DMS 273 (cell line): ENCODE measurements around the gene CARD10.
A peak's percentile ranks its signal among the peaks of the same experiment; 100 is the strongest.

Experiments
- DNase-seq: peaks from one replicate; lab custom pipeline; 2025; ENCODE audit not compliant: unreplicated experiment; lab: John Stamatoyannopoulos, UW

Gene CARD10

GRCh38 chr22:37519268-37520195 is at the start of gene CARD10:
CARD10 (minus strand) TSS chr22:37519415; CDS start chr22:37519200, 215 bp downstream.
- peak; percentile 50 for DNase-seq

- no peak for DNase-seq
These were observed 49.3 kb upstream of the CARD10 start for GRCh38 chr22:37568448-37569008.

GRCh38 chr22:37568012-37568411 is 48.8 kb upstream of the CARD10 start:
- no peak for DNase-seq

- DNase-seq = peak; percentile 77
These were observed 47.9 kb upstream of the CARD10 start for GRCh38 chr22:37566903-37567798.

- no peak for DNase-seq
These were observed 47.2 kb upstream of the CARD10 start for GRCh38 chr22:37566329-37566837.

GRCh38 chr22:37565830-37566229 is 46.6 kb upstream of the CARD10 start:
- DNase-seq = no peak

GRCh38 chr22:37564111-37564711 is 45.0 kb upstream of the CARD10 start:
- no peak for DNase-seq

GRCh38 chr22:37563153-37564081 is 44.2 kb upstream of the CARD10 start:
- no peak for DNase-seq

GRCh38 chr22:37562049-37562875 is 43.0 kb upstream of the CARD10 start:
- no peak for DNase-seq

GRCh38 chr22:37561212-37562048 is 42.2 kb upstream of the CARD10 start:
- peak; percentile 91 for DNase-seq

- DNase-seq = peak; percentile 47
These were observed 41.5 kb upstream of the CARD10 start for GRCh38 chr22:37560608-37561211.

GRCh38 chr22:37559901-37560607 is 40.8 kb upstream of the CARD10 start, which contains the start of gene CDC42EP1:
CDC42EP1 (plus strand) TSS chr22:37560480; CDS start chr22:37566350, 5,870 bp downstream.
- DNase-seq = peak; percentile 69

- no peak for DNase-seq
These were observed 40.3 kb upstream of the CARD10 start for GRCh38 chr22:37559521-37559900.

GRCh38 chr22:37558815-37559214 is 39.6 kb upstream of the CARD10 start:
- no peak for DNase-seq

GRCh38 chr22:37557321-37558001 is 38.2 kb upstream of the CARD10 start:
- DNase-seq = no peak

- DNase-seq = no peak
These were observed 37.5 kb upstream of the CARD10 start for GRCh38 chr22:37556710-37557109.
